ENCODE results near the gene SLC6A3.
"Not testable (repeated sequence)": the region's sequence is repeated elsewhere in the genome, so short reads cannot be mapped to it uniquely, and the experiment has no call there.

SLC6A3 gene

DNA sequence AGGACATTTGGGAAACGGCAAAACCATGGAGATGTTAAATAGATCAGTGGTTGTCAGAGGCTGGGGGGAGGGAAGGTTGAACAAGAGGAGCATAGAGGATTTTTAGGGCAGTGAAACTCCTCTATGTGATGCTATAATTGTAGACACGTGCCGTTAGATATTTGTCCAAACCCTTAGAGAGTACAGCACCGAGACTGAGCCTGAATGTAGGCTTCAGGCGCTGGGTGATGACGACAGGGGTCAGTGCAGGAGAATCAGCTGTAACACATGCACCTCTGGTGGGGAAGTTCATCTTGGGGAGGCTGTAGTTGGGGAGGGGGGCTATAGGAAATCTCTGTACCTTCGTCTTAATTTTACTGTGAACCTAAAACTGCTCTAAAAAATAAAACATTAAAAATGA, 78.1 kb downstream of the SLC6A3 start:
- no peak for DNase-seq (ENCODE audit: low spot score)

DNA sequence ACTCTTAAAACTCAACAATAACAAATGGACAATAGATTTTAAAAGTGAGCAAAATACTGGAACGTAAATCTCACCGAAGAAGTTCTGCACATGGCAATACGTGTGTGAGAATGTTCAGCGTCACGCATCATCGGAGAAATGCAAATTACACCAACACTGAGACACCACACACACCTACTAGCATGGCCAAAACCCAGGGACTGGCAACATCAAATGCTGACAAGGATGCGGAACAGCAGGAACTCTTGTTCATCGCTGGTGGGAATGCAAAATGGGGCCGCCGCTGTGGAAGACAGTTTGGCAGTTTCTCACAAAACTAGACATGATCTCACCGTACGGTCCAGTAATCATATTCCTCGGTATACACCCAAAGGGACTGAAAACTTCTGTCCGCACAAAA, 78.7 kb downstream of the SLC6A3 start:
- DNase-seq (ENCODE audit: low spot score), result no peak

- no peak for DNase-seq (ENCODE audit: low spot score)
These were observed 81.0 kb downstream of the SLC6A3 start for GRCh38 chr5:1364211-1364610.

- no peak for DNase-seq (ENCODE audit: low spot score)
These were observed 81.7 kb downstream of the SLC6A3 start for GRCh38 chr5:1363581-1363980.

GRCh38 chr5:1363160-1363559, 82.1 kb downstream of the SLC6A3 start:
- DNase-seq (ENCODE audit: low spot score), result no peak

- DNase-seq (ENCODE audit: low spot score), result no peak
These were observed 82.8 kb downstream of the SLC6A3 start for GRCh38 chr5:1362242-1363015.

DNA sequence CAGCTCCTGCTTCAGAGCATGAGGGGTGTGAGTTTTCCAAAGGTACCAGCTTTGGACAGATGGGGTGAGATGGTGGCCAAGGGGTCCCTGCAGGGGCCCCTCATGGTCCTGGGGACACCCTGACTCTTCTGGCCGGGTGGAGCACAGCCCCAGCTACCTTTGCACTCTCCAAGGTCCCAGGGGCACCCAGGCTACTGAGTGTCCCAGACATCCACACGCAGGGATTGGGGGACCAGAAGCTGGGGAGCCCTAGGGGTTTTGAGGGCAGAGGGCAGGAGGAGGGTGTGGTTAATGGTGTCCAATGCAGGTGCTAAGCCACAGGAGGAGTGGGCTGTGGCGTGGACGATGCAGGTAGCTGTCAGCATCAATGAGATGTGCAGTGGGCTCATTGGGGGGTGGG, 84.4 kb downstream of the SLC6A3 start:
- no peak for DNase-seq (ENCODE audit: low spot score)

DNA sequence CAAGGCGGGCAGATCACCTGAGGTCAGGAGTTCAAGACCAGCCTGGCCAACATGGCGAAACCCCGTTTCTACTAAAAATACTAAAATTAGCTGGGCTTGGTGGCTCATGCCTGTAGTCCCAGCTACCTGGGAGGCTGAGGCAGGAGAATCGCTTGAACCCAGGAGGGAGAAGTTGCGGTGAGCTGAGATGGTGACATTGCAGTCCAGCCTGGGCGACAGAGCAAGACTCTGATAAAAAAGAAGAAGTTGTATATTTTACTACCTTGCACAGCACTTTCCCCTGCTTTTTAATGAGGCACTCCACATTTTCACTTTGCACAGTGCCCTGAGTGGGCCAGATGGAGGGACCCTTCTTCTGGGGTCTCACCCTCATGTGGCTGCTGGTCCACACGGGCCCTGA, 84.9 kb downstream of the SLC6A3 start:
- DNase-seq (ENCODE audit: low spot score), result not testable (repeated sequence)

- no peak for DNase-seq (ENCODE audit: low spot score)
These were observed 85.5 kb downstream of the SLC6A3 start for GRCh38 chr5:1359713-1360112.

DNA sequence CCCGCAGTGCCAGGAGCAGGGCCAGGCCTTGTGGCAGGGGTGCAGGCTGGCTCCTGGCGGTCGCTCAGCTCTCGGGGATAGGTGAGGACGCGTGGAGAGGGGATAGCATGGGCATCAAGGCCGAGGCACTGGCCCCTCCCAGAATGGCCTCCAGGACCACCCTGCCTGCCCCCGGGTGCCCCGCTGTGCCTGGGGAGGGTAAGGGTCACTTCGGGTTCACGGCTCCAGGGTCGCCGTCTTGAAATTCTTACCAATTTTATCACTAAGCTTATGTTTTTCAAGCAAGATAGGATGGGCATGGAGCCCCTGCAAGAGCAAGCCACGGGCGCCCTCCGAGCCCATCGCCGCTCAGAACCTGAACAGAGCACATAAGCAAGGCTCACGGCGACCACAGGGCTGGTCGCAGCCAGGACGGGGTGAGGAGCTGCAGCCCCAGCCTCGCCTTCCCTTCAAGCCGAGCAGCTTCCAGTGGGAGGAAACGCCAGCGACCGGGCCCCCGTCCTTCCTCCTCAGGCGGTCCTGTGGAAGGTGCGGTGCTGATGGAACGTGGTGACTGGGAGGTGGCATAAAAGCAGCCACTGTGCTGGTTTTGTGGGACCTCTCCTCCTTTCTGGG, 86.1 kb downstream of the SLC6A3 start:
- no peak for DNase-seq (ENCODE audit: low spot score)

GRCh38 chr5:1358726-1359025, 86.6 kb downstream of the SLC6A3 start:
- DNase-seq (ENCODE audit: low spot score), result no peak

GRCh38 chr5:1357946-1358725, 87.1 kb downstream of the SLC6A3 start:
- DNase-seq (ENCODE audit: low spot score), result no peak

DNA sequence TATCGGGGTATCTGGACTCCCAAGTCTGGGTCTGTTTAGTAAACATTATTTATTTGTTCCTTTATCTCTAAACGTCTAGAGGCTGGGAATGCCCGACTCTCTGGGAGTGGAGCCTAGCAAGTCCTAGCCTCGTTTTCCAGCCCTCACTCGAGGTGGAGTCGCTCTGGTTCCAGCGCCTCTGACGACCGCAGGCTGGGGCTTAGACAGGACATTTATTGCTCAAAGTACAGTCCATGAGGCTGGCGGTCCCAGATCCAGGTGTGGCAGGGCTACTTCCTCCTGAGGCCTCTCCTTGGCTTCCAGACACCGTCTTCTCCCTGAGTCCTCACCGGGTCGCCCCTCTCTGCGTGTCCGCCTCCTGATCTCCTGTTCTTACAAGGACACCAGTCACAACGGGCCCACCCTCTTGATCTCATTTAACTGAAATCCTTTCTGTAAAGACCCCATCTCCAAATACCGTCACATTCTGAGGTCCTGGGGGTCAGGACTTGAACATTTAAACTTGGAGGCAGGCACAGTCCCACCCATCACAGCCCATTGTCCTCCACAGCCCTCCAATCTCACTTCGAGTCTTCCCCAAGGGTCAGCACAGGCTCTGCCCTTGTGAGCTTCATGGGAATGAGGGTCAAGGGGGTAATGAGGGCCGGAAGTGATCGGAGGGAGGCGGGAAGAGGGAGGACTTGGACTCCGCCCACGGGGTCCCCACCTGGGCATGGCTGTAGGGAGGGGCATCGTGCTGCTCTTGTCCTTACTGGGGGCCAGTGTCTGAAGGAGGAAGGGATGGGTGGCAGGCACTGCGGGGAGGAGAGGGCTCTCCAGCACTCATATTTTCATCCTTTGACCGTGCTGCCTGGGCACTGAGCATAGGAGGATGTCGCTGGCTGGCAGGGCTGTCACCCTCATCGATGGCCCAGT, 88.1 kb downstream of the SLC6A3 start:
- no peak for DNase-seq (ENCODE audit: low spot score)

DNA sequence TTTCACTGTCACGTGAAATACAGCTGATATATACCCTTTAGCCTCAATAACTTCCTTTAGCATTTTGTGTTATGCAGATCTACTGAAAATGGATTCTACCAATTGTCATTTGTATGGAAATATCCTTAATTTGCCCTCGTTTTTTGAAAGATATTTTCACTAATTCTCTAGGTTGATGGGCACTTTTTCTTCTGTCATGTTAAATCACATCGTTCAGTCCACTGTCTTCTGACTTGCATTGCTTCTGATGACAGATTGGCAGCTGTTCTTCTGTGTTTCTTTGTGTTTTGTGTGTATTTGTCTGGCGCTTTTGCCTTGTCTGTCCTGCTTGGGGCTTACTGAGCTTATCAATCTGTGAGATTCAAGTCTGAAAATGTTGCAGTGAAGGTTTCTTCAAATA, 90.7 kb downstream of the SLC6A3 start:
- DNase-seq (ENCODE audit: low spot score), result peak; percentile 46

- no peak for DNase-seq (ENCODE audit: low spot score)
These were observed 92.7 kb downstream of the SLC6A3 start for GRCh38 chr5:1352231-1353219.

- peak; percentile 96 for DNase-seq (ENCODE audit: low spot score)
These were observed 94.1 kb downstream of the SLC6A3 start for GRCh38 chr5:1351156-1351555.

DNA sequence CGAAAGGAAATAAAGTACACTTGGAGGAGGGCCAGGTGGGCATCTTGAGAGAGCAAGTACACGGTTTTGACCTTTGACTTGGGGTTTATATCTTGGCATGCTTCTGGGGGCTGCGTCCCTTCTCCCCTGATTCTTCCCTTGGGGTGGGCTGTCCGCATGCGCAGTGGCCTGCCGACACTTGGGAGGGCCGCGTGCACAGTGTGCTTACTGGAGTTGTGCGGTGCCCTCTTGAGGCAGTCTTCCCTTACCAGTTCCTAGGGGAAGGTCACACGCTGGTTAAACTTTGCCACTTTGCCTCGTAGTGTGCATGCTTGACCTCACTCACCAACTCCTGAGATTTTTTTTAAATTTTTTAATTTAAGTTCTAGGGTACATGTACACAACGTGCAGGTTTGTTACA, 96.0 kb downstream of the SLC6A3 start:
- no peak for DNase-seq (ENCODE audit: low spot score)

DNA sequence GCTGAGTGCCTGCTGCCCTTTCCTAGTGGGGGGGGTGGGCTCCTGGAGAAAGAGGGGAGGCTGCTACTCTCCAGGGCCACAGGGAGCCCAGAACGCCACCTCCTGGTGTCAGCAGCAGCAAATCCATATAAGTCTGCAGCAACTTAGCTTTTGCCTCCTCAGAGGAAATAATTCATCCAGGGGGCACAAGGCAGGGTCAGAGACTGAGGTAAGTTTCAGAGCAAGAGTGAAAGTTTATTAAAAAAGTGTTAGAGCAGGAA, 96.3 kb downstream of the SLC6A3 start:
- no peak for DNase-seq (ENCODE audit: low spot score)

DNA sequence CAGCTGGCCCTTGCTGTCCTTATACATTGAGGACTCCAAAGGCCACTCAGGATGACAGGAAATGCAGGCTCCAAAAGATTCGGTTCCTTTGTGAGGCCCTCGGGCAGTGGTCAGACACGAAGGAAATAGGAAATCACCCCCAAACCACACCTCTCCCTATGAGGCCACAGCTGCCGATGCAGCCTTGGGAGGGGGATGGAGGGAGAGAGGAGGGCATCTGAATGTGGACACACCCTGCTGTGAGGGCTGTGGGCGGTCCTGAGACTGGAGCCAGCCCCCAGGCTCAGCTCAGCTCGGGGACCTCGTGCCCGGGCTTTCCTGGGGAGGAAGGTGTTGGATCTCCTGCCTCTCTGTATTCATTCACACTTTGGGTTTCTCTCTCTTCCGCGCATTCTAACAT, 97.7 kb downstream of the SLC6A3 start:
- DNase-seq (ENCODE audit: low spot score), result no peak

DNA sequence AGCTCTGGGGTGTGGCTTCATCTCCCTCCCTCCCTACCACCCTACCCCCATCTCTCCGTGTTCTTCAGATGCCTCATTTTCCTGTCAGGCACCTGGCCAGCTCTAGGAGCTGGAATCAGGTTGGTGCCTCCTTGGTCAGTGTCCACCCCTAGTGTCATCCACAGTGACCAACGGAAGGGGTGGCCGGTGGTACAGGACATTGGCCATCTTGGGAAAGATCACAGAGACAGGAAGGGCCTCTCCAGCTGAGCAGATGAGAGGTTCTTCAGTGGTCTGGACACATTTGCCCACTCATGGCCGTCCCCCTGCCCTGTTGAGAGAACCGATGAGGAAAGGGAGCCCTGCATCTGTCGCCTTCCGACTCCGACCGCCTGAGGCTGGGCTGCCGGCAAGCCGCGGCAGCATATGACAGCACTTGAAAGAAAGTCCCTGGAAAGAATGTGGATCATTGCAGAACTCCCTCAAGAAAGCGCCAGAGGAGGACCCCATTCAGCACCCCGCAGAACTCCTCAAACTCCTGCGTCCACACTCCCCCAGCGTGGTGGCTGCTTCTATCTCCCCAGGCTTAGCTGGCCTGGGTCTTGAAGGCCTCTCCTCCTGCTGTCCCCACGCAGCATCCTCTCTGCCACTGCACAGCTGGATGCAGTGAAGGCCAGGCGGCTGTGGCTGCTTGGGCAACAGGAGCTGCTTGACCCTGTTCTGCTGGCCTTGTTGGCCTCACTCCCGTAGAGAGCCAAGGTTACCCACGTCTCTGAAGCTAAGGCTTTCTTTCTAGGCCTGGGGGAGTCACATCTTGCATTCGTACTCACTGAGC, 98.4 kb downstream of the SLC6A3 start:
- no peak for DNase-seq (ENCODE audit: low spot score)

Measured in pons (tissue), 1 donor.